T-cell (primary cell): ENCODE measurements around the gene PPIL6. TPM values are rescaled to one million over a fixed set of nuclear protein-coding genes. Genes with fewer than 3 reads are reported as not detected.
A peak's percentile ranks its signal among the peaks of the same experiment; 100 is the strongest.

Experiments used
- ATAC-seq, 4 experiments: fragments of 200-7000 bp in 3 of 4; fragments of 150-1000 bp in 1 of 4; cut with Tn5 transposase; replicated peaks in 1 of 4; 1 replicate in 3 of 4; 2 replicates in 1 of 4; pipeline ENCODE4 v1.10.0; 2021; ENCODE audit warnings: moderate library complexity in 3 of 4, mild to moderate bottlenecking in 2 of 4, moderate number of reproducible peaks in 1 of 4
- CTCF ChIA-PET, 2 donors: fragments of 300-600 bp; sonication (Branson Sonifier 250); formaldehyde crosslinking; loops; one replicate each; lab custom pipeline; 2022; ENCODE audit warnings: antibody characterized with exemption in 2 of 2; lab: Charles Lee
- POLR2A ChIA-PET, 2 donors: fragments of 300-600 bp; sonication (Branson Sonifier 250); formaldehyde crosslinking; loops; one replicate each; lab custom pipeline; 2022; ENCODE audit warnings: antibody characterized with exemption in 2 of 2; lab: Charles Lee
- DNase-seq, 35 experiments: peaks; one replicate each; pipeline versions ENCODE4 v3.0.0 to v3.0.0-alpha.2; 2013 to 2023
- H3K27ac ChIP-seq: one replicate; pipeline ENCODE4 v1.5.1; 2013; ENCODE audit warnings: low read length
- H3K27me3 ChIP-seq, 2 experiments: replicated peaks in 1 of 2; 1 replicate in 1 of 2; 2 replicates in 1 of 2; pipeline versions ENCODE4 v1.6.1 to v1.7.0; 2013; ENCODE audit warnings: low read length in 1 of 2, mixed read lengths in 1 of 2; ENCODE audit not compliant: control insufficient read depth in 2 of 2, insufficient read depth in 2 of 2; ENCODE audit errors: extremely low read depth in 1 of 2
- H3K36me3 ChIP-seq, 2 donors: 1 replicate in 1 of 2; 2 replicates in 1 of 2; pipeline versions ENCODE4 v1.6.1 to v1.7.0; 2013; ENCODE audit warnings: low read length in 1 of 2; ENCODE audit not compliant: control insufficient read depth in 2 of 2, insufficient read depth in 1 of 2; ENCODE audit errors: extremely low read depth in 1 of 2
- H3K4me1 ChIP-seq, 2 experiments: 1 replicate in 1 of 2; 2 replicates in 1 of 2; pipeline versions ENCODE4 v1.6.1 to v1.7.0; 2013; ENCODE audit warnings: low read length in 2 of 2, mixed read lengths in 1 of 2; ENCODE audit not compliant: insufficient read depth in 2 of 2, control insufficient read depth in 1 of 2; ENCODE audit errors: extremely low read depth in 1 of 2
- H3K4me3 ChIP-seq, 2 donors: 1 replicate in 1 of 2; 2 replicates in 1 of 2; pipeline versions ENCODE4 v1.5.1 to v1.7.0; 2013; ENCODE audit warnings: mild to moderate bottlenecking in 2 of 2, low read length in 1 of 2, moderate library complexity in 1 of 2; ENCODE audit not compliant: control insufficient read depth in 1 of 2; ENCODE audit errors: extremely low read depth in 1 of 2
- H3K9me3 ChIP-seq: 2 replicates; pipeline ENCODE4 v1.7.0; 2013
- H3K27ac Mint-ChIP-seq, 2 donors: one replicate each; pipeline ENCODE4 v1.8.0; 2020 to 2021; ENCODE audit warnings: mild to moderate bottlenecking in 2 of 2, mixed read lengths in 2 of 2
- H3K27me3 Mint-ChIP-seq, 2 donors: one replicate each; pipeline ENCODE4 v1.8.0; 2021 to 2022; ENCODE audit warnings: mixed read lengths in 2 of 2
- H3K36me3 Mint-ChIP-seq: one replicate; pipeline ENCODE4 v1.8.0; 2021; ENCODE audit warnings: mixed read lengths
- H3K4me1 Mint-ChIP-seq, 3 donors: one replicate each; pipeline ENCODE4 v1.8.0; 2020 to 2022; ENCODE audit warnings: mixed read lengths in 3 of 3, mild to moderate bottlenecking in 1 of 3
- H3K4me3 Mint-ChIP-seq, 3 donors: one replicate each; pipeline ENCODE4 v1.8.0; 2020 to 2022; ENCODE audit warnings: mild to moderate bottlenecking in 3 of 3, mixed read lengths in 3 of 3, moderate library complexity in 3 of 3
- H3K9me3 Mint-ChIP-seq, 3 donors: one replicate each; pipeline ENCODE4 v1.8.0; 2020 to 2022; ENCODE audit warnings: mixed read lengths in 3 of 3
- WGBS: methylation state at CpG from one replicate; pipeline ENCODE4 v1.1.5; 2013; ENCODE audit warnings: missing lambda C conversion rate; ENCODE audit not compliant: insufficient coverage; 5-methylcytosine and 5-hydroxymethylcytosine counted together
- total RNA-seq, 35 experiments: library from RNA in 6 of 35; stranded (reverse) in 6 of 35; fragments of 120-200 nt in 1 of 35; gene quantifications; one replicate each; pipeline versions ENCODE4 v1.2.1 to v1.2.4 and lab custom pipeline; 2013 to 2026

PPIL6 gene
- total RNA-seq, 5 donors from 2014 or later (not counting 1 experiment from before 2014, with no cell fraction given) = 0.07 to 1.5 (median 0.38) TPM

DNA sequence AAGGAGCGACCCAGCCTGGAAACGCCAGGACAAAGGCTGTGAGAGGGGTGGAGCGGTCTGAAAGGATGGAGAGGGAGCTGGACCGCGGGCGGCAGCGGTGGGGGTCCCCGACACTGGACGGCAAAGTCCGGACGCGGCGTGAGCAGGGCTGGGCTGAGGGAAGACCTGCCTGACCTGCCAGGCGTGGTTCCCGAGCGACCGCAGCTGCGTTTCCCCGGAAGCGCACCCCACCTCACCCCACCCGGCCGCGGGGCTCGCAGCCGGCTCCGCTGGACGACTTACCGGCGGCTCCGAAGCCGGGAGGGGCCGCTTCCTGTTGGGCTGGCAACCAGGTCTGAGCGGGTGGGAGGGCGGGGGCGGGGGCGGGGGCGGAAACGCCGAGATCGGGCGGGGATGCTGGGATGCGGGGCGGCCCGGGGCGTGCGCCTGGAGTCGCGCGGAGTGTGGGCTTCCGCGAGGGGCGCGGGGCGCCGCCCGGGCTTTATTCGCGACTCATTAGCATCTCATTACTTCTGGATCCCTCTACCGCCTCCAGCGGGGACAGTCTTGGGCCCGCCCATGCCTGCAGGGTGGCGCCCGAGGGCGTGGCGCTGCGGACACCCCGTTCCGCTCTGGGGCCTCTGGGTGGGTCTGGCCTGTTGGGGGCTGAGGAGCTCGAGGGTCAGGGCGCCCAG lies 15.1 kb upstream of the PPIL6 start, which contains the start of gene MICAL1:
TSS of gene MICAL1 (minus strand) at position 336 of the 674 bp plus-strand sequence. CDS start 1,576 bp downstream, outside the sequence.
- peak within 1 kb of the TSS; percentile 95 to 98 (median 97) for H3K4me3 Mint-ChIP-seq
- no peaks in the 10 kb centered on the region for H3K9me3 ChIP-seq
- CTCF ChIA-PET = interaction anchor here (0.6 to 1.7 kb wide), 5 partner anchors 13 to 509 kb away, joined by 3 to 6 read pairs (median 4); no protein-coding TSS in a partner anchor
- H3K4me1 Mint-ChIP-seq = peaks cover 61 to 75% (median 65%) of the 10 kb centered on the region in 3 donors
- 0% methylated on average over 28 of the region's 70 CpGs for WGBS
- no peaks in the 10 kb centered on the region for H3K27me3 ChIP-seq
- DNase-seq = peak; percentile 41 to 87 (median 74)
- H3K9me3 Mint-ChIP-seq = no peaks in the 10 kb centered on the region
- peak within 1 kb of the TSS; percentile 94 to 98 for H3K27ac Mint-ChIP-seq
- ATAC-seq = peak; percentile 64 to 66 (median 66)
- H3K4me3 ChIP-seq = peak within 1 kb of the TSS; percentile 80 to 97
- peaks cover 24 to 71% of the 10 kb centered on the region in 2 experiments for H3K4me1 ChIP-seq
- POLR2A ChIA-PET = interaction anchor here in 1 of 2 donors (0.6 to 0.9 kb wide), 3 partner anchors 9 to 73 kb away, joined by 3 read pairs; partner anchors contain the start of gene CD164
- peaks cover 12% of the 10 kb centered on the region for H3K36me3 Mint-ChIP-seq
- no peaks in the 10 kb centered on the region for H3K27me3 Mint-ChIP-seq
- H3K27ac ChIP-seq = peak within 1 kb of the TSS; percentile 98
- H3K36me3 ChIP-seq = peaks cover 0 to 26% of the 10 kb centered on the region in 2 donors

GRCh38 chr6:109454496-109455436 lies 14.3 kb upstream of the PPIL6 start:
- peaks cover 69 to 77% (median 69%) of the 10 kb centered on the region in 3 donors for H3K4me1 Mint-ChIP-seq
- H3K27ac ChIP-seq = peak overlapping the region; percentile 98
- no peaks in the 10 kb centered on the region for H3K9me3 Mint-ChIP-seq
- no peaks in the 10 kb centered on the region for H3K27me3 ChIP-seq
- ATAC-seq (peak; percentile 33 to 71 (median 53)), DNase-seq (peak; percentile 51 to 90 (median 80))
- WGBS = under 1% methylated on average over 21 of the region's 48 CpGs
- peaks cover 28 to 79% of the 10 kb centered on the region in 2 experiments for H3K4me1 ChIP-seq
- H3K27ac Mint-ChIP-seq = peak overlapping the region; percentile 94 to 98
- peaks cover 0 to 26% of the 10 kb centered on the region in 2 donors for H3K36me3 ChIP-seq
- CTCF ChIA-PET = interaction anchor here (0.5 to 1.4 kb wide), 9 partner anchors 12 to 843 kb away, joined by 3 to 6 read pairs (median 3); partner anchors contain the start of gene SMPD2 (in 1 of the 2)
- POLR2A ChIA-PET = interaction anchor here (0.6 to 1.9 kb wide), 4 partner anchors 8 to 1008 kb away, joined by 3 to 7 read pairs (median 6); partner anchors contain the start of genes PPIL6 (in 1 of the 2) and SMPD2 (in 1 of the 2)
- H3K36me3 Mint-ChIP-seq = peaks cover 12% of the 10 kb centered on the region
- peak overlapping the region; percentile 95 to 98 (median 97) for H3K4me3 Mint-ChIP-seq
- no peaks in the 10 kb centered on the region for H3K9me3 ChIP-seq
- peak overlapping the region; percentile 80 to 97 for H3K4me3 ChIP-seq
- no peaks in the 10 kb centered on the region for H3K27me3 Mint-ChIP-seq

DNA sequence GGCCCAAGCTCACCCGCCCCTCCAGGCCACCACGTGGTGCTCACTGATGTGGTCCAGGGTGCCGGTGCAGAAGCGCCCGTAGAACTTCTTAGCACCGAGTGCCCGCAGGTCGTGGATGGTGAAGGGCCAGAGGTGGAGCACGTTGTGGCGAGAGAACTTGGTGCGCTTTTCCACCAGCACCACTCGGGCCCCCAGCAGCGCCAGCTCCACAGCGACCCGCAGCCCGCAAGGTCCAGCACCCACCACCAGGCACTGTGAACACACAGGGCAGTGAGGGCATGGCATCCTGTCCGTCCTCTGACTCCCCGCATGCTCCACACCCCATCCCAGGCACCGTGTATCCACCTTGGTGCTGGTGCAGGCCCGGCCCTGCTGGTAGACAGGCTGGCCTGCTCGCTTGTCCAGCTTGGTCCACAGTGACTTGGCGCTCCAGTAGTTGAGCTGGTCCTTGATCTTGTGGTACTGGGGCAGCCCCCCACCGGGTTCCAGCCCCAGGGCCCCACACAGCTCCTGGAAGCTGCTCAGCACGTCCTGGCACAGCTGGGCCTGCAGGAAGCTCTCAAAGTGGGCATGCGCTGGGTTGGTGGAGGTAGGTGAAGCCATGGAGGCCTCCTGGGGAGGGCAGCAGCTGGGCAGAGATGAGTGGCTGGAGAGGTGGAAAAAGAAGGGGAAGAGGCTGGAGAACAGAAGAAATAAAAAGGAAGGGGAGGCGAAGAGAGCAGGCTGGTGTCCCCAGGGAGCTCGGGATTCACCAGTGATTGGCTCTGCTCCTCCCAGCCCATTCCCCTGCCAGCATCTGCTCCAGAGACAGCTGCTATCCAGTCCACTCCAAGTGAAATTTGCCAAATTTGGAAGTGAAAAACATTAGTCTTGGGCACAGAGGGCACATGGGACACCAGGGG lies 13.4 kb upstream of the PPIL6 start:
- DNase-seq (no peak), ATAC-seq (no peak)
- H3K36me3 ChIP-seq = peaks cover 0 to 26% of the 10 kb centered on the region in 2 donors
- Mint-ChIP-seq H3K4me3 (peak overlapping the region; percentile 95 to 98 (median 97)), H3K27ac (peak overlapping the region; percentile 94 to 95), H3K9me3 (no peaks in the 10 kb centered on the region), H3K4me1 (peaks cover 65 to 76% (median 66%) of the 10 kb centered on the region in 3 donors), H3K36me3 (peaks cover 12% of the 10 kb centered on the region), H3K27me3 (no peaks in the 10 kb centered on the region)
- WGBS = 86% methylated on average over 21 of the region's 27 CpGs
- CTCF ChIA-PET = interaction anchor here (0.5 to 1.4 kb wide), 5 partner anchors 13 to 588 kb away, joined by 3 to 4 read pairs (median 3); partner anchors contain the start of gene SMPD2 (in 1 of the 2)
- peak overlapping the region; percentile 98 for H3K27ac ChIP-seq
- POLR2A ChIA-PET = interaction anchor here (0.7 to 1.9 kb wide), 5 partner anchors 9 to 15 kb away, joined by 3 to 6 read pairs (median 3); partner anchors contain the start of genes PPIL6 (in 1 of the 2) and SMPD2 (in 1 of the 2)
- H3K27me3 ChIP-seq = no peaks in the 10 kb centered on the region
- H3K4me1 ChIP-seq = peaks cover 24 to 83% of the 10 kb centered on the region in 2 experiments
- no peaks in the 10 kb centered on the region for H3K9me3 ChIP-seq
- H3K4me3 ChIP-seq = peak overlapping the region; percentile 80 to 97

DNA sequence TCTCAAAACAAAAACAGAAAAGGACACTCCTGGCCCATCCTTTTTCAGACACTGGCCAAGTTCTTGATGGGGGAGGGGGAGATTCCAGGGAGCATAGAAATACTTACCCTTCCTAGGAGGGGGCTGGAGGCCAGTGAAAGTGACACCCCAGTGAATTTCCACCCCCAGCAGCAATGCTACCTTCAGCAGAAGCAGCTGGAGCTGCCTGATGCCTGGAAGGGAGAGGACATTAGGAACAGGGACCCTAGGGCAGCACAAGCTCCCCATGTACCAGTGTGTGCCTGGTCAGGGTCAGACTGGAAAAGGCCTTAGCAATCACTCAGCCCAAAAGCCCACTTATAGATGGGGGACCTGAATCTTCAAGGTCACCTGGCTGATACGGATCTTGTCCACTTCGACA lies 12.7 kb upstream of the PPIL6 start:
- no peak overlapping the region for H3K27ac ChIP-seq
- ChIA-PET CTCF (interaction anchor here in 1 of 2 donors (1.4 kb wide), 1 partner anchor 70 kb away, joined by 4 read pairs; no protein-coding TSS in a partner anchor), POLR2A (interaction anchor here (0.9 to 1.9 kb wide), 4 partner anchors 8 to 12 kb away, joined by 3 to 6 read pairs (median 3); partner anchors contain the start of genes PPIL6 (in 1 of the 2) and SMPD2 (in 1 of the 2))
- Mint-ChIP-seq H3K36me3 (peaks cover 12% of the 10 kb centered on the region), H3K4me1 (peaks cover 62 to 75% (median 66%) of the 10 kb centered on the region in 3 donors), H3K27ac (peak overlapping the region; percentile 57 to 94), H3K27me3 (no peaks in the 10 kb centered on the region), H3K9me3 (no peaks in the 10 kb centered on the region), H3K4me3 (peak overlapping the region in 1 of 3 donors; percentile 98)
- no peak for ATAC-seq
- peaks cover 0 to 32% of the 10 kb centered on the region in 2 donors for H3K36me3 ChIP-seq
- no peaks in the 10 kb centered on the region for H3K27me3 ChIP-seq
- no peak overlapping the region for H3K4me3 ChIP-seq
- no peaks in the 10 kb centered on the region for H3K9me3 ChIP-seq
- peaks cover 18 to 82% of the 10 kb centered on the region in 2 experiments for H3K4me1 ChIP-seq
- 100% methylated on average over 2 of the region's 2 CpGs for WGBS
- DNase-seq = no peak

DNA sequence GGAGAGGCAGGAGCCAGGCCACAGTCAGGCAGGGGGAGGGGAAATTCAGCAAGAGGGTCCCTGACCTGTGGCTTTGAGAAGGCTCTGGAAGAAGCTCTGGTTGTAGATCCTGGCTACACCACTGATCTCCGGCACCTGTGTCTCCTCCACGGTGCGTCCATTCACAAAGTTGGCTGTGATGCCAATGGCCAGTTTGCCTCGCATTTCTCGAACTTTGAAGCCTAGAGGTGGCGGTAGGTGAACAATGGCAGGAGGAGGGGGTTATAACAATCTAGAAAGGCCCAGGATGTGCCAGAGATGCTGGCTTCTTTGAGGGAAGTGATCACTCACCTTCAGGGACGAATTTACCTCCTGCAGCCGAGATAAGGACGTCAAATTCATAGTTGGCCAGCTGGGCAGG lies 11.8 kb upstream of the PPIL6 start:
- DNase-seq (no peak), ATAC-seq (no peak)
- 100% methylated on average over 5 of the region's 9 CpGs for WGBS
- no peaks in the 10 kb centered on the region for H3K27me3 ChIP-seq
- no peaks in the 10 kb centered on the region for H3K9me3 Mint-ChIP-seq
- H3K36me3 Mint-ChIP-seq = peaks cover 12% of the 10 kb centered on the region
- H3K4me3 ChIP-seq = no peak overlapping the region
- H3K27me3 Mint-ChIP-seq = no peaks in the 10 kb centered on the region
- H3K9me3 ChIP-seq = no peaks in the 10 kb centered on the region
- CTCF ChIA-PET = no interaction called here
- H3K36me3 ChIP-seq = peaks cover 0 to 34% of the 10 kb centered on the region in 2 donors
- peak overlapping the region; percentile 57 to 65 for H3K27ac Mint-ChIP-seq
- POLR2A ChIA-PET = interaction anchor here in 1 of 2 donors (0.5 kb wide), 1 partner anchor 582 kb away, joined by 3 read pairs; no protein-coding TSS in a partner anchor
- peak overlapping the region in 1 of 3 donors; percentile 37 for H3K4me3 Mint-ChIP-seq
- H3K4me1 ChIP-seq = peaks cover 16 to 77% of the 10 kb centered on the region in 2 experiments
- H3K27ac ChIP-seq = no peak overlapping the region
- peaks cover 55 to 68% (median 59%) of the 10 kb centered on the region in 3 donors for H3K4me1 Mint-ChIP-seq
